GM23338 (cell line): ENCODE data around the gene TFF2. TPM values are rescaled to one million over a fixed set of nuclear protein-coding genes. Genes with fewer than 3 reads are reported as not detected.

ENCODE experiments used
- ATAC-seq: fragments of 200-7000 bp; cut with Tn5 transposase; 3 replicates; pipeline ENCODE4 v1.9.1; 2020
- DNase-seq: peaks from one replicate; pipeline ENCODE4 v3.0.0-alpha.2; 2015; ENCODE audit warnings: low spot score
- H2AFZ ChIP-seq: fragments of 200-600 bp; sonication (generic); 2 replicates; pipeline ENCODE4 v1.8.0; 2016; ENCODE audit warnings: antibody characterized with exemption, mild to moderate bottlenecking, moderate library complexity
- H3F3A ChIP-seq: fragments of 200-600 bp; sonication (generic); replicated peaks from 2 replicates; pipeline ENCODE4 v1.8.0; 2017; ENCODE audit warnings: antibody characterized with exemption, mixed run types, low read depth
- H3K27ac ChIP-seq: fragments of 200-600 bp; sonication (generic); 2 replicates; pipeline ENCODE4 v1.6.1; 2016; ENCODE audit warnings: low read depth
- H3K27me3 ChIP-seq: fragments of 200-600 bp; sonication (generic); 2 replicates; pipeline ENCODE4 v1.8.0; 2016; ENCODE audit warnings: mild to moderate bottlenecking, mixed run types, moderate library complexity; ENCODE audit not compliant: insufficient read depth
- H3K36me3 ChIP-seq: fragments of 200-600 bp; sonication (generic); 2 replicates; pipeline ENCODE4 v1.8.0; 2016; ENCODE audit warnings: mild to moderate bottlenecking; ENCODE audit not compliant: insufficient read depth
- H3K4me1 ChIP-seq: fragments of 200-600 bp; sonication (generic); 2 replicates; pipeline ENCODE4 v1.8.0; 2016; ENCODE audit warnings: mild to moderate bottlenecking, moderate library complexity; ENCODE audit not compliant: insufficient read depth
- H3K4me2 ChIP-seq: fragments of 200-600 bp; sonication (generic); 2 replicates; pipeline ENCODE4 v1.7.1; 2017; ENCODE audit warnings: mixed run types
- H3K4me3 ChIP-seq: fragments of 200-600 bp; sonication (generic); 2 replicates; pipeline ENCODE4 v1.6.1; 2016; ENCODE audit warnings: mixed run types
- H3K79me2 ChIP-seq: fragments of 200-600 bp; sonication (generic); replicated peaks from 2 replicates; pipeline ENCODE4 v1.8.0; 2017; ENCODE audit warnings: mild to moderate bottlenecking; ENCODE audit not compliant: insufficient read depth
- H3K9me2 ChIP-seq: fragments of 200-600 bp; sonication (generic); 2 replicates; pipeline ENCODE4 v1.8.0; 2017; ENCODE audit not compliant: insufficient read depth
- H4K20me1 ChIP-seq: fragments of 200-600 bp; sonication (generic); replicated peaks from 2 replicates; pipeline ENCODE4 v1.8.0; 2017; ENCODE audit warnings: mild to moderate bottlenecking; ENCODE audit not compliant: insufficient read depth
- H3K27ac Mint-ChIP-seq: 2 replicates; pipeline ENCODE4 v1.8.0; 2020; ENCODE audit warnings: inconsistent platforms, mild to moderate bottlenecking, moderate library complexity, mixed read lengths
- H3K27me3 Mint-ChIP-seq: 3 replicates; pipeline ENCODE4 v1.8.0; 2022; ENCODE audit warnings: low read depth, mild to moderate bottlenecking, moderate library complexity, mixed read lengths, inconsistent platforms; ENCODE audit not compliant: insufficient read depth, poor library complexity
- H3K36me3 Mint-ChIP-seq: 3 replicates; pipeline ENCODE4 v1.8.0; 2021; ENCODE audit warnings: low read depth, mild to moderate bottlenecking, inconsistent platforms, moderate library complexity, mixed read lengths
- H3K4me1 Mint-ChIP-seq: 3 replicates; pipeline ENCODE4 v1.8.0; 2020; ENCODE audit warnings: mild to moderate bottlenecking, inconsistent platforms, mixed read lengths
- H3K4me3 Mint-ChIP-seq: 3 replicates; pipeline ENCODE4 v1.8.0; 2021; ENCODE audit warnings: moderate library complexity, mild to moderate bottlenecking, inconsistent platforms, mixed read lengths
- H3K9me3 Mint-ChIP-seq: 3 replicates; pipeline ENCODE4 v1.8.0; 2020; ENCODE audit warnings: moderate library complexity, mild to moderate bottlenecking, inconsistent platforms, mixed read lengths
- ETS1 ChIP-seq: IDR thresholded peaks from 2 replicates; pipeline ENCODE4 v1.6.1; 2016; ENCODE audit warnings: antibody characterized with exemption
- EZH2 ChIP-seq: fragments of 200-600 bp; sonication (generic); IDR thresholded peaks from one replicate; pipeline ENCODE4 v1.8.0; 2017; ENCODE audit warnings: antibody characterized with exemption, mild to moderate bottlenecking, low read depth; ENCODE audit not compliant: unreplicated experiment
- NANOG ChIP-seq: IDR thresholded peaks from 2 replicates; pipeline ENCODE4 v1.6.1; 2016; ENCODE audit warnings: antibody characterized with exemption, borderline replicate concordance
- ZNF114 ChIP-seq: fragments of 250-450 bp; sonication (Bioruptor Pico); IDR thresholded peaks from 2 replicates; pipeline ENCODE4 v1.5.0; 2020; ENCODE audit warnings: mild to moderate bottlenecking, moderate library complexity
- ZNF331 ChIP-seq: fragments of 250-450 bp; sonication (Bioruptor Pico); IDR thresholded peaks from 2 replicates; pipeline ENCODE4 v1.5.0; 2020; ENCODE audit warnings: low read depth, mild to moderate bottlenecking, moderate library complexity
- ZNF462 ChIP-seq: fragments of 250-450 bp; sonication (Bioruptor Pico); IDR thresholded peaks from 2 replicates; pipeline ENCODE4 v1.5.0; 2020; ENCODE audit warnings: mild to moderate bottlenecking, moderate library complexity
- polyA plus RNA-seq: library from polyadenylated mRNA; unstranded; fragments of >200 nt; fragmentation: Nextera tagmentation; extraction: Ambion mirVana; gene quantifications from 2 replicates; pipeline ENCODE4 v1.2.1, GENCODE V29; 2016
- total RNA-seq: library from RNA; depleted of rRNA; stranded (reverse); fragments of >200 nt; shearing (Covaris generic); gene quantifications from 2 replicates; pipeline ENCODE4 v1.2.3, GENCODE V29; 2014
- TF ChIP-seq, protein P1 (sequence below): IDR thresholded peaks from one replicate; pipeline ENCODE4 v1.6.1; 2018; ENCODE audit warnings: antibody characterized with exemption; ENCODE audit not compliant: unreplicated experiment

Gene TFF2
- total and polyA plus RNA-seq, 2 experiments from 2014 or later = not detected

DNA sequence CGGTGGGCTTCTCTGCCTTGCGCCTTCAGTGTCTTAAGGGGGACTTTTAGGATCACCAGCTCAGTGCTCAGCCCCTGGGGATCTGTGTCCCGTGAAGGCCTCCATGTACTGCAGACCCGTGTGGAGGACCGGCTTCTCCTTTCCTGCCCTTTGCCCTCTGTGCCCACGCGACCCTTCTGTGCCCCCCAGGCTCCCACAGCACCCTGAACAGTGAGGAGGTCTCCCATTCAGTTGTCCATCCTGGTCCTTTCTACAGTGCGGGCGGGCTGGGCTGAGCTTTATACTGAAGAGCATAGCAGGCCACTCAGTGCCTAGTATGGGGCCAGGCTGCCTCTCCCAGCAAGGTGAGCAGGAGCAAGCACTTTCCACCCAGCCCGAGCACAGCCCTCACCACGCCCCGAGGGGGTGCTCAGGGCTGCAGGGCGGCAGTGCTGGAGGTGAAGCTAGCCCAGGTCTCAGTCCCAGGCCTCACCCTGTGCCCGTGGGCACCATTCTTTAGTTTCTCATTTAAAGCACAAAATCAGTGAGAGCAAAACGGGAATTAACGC is 23.2 kb upstream of the TFF2 start:
- H3K9me3 Mint-ChIP-seq = no peaks in the 10 kb centered on the region
- Histone ChIP-seq H3K9me2 (no peaks in the 10 kb centered on the region), H3K27ac (no peak overlapping the region), H3K27me3 (no peaks in the 10 kb centered on the region), H3K4me1 (no peaks in the 10 kb centered on the region), H4K20me1 (no peaks in the 10 kb centered on the region), H3K4me2 (no peak overlapping the region), H3K36me3 (no peaks in the 10 kb centered on the region), H3K4me3 (no peak overlapping the region), H2AFZ (0 out of 2 replicates have a peak overlapping the region, but pooled peaks have one; percentile 47), H3K79me2 (no peaks in the 10 kb centered on the region), H3F3A (no peaks in the 10 kb centered on the region)
- H3K4me3 Mint-ChIP-seq = no peak overlapping the region
- H3K4me1 Mint-ChIP-seq = peaks cover 2% of the 10 kb centered on the region; the same call in 2 of the 3 replicates
- no peak overlapping the region for H3K27ac Mint-ChIP-seq
- no peak for DNase-seq
- H3K27me3 Mint-ChIP-seq = peaks cover 3% of the 10 kb centered on the region
- ATAC-seq = no peak
- no peaks in the 10 kb centered on the region for H3K36me3 Mint-ChIP-seq
- TF ChIP-seq, protein P1, sequence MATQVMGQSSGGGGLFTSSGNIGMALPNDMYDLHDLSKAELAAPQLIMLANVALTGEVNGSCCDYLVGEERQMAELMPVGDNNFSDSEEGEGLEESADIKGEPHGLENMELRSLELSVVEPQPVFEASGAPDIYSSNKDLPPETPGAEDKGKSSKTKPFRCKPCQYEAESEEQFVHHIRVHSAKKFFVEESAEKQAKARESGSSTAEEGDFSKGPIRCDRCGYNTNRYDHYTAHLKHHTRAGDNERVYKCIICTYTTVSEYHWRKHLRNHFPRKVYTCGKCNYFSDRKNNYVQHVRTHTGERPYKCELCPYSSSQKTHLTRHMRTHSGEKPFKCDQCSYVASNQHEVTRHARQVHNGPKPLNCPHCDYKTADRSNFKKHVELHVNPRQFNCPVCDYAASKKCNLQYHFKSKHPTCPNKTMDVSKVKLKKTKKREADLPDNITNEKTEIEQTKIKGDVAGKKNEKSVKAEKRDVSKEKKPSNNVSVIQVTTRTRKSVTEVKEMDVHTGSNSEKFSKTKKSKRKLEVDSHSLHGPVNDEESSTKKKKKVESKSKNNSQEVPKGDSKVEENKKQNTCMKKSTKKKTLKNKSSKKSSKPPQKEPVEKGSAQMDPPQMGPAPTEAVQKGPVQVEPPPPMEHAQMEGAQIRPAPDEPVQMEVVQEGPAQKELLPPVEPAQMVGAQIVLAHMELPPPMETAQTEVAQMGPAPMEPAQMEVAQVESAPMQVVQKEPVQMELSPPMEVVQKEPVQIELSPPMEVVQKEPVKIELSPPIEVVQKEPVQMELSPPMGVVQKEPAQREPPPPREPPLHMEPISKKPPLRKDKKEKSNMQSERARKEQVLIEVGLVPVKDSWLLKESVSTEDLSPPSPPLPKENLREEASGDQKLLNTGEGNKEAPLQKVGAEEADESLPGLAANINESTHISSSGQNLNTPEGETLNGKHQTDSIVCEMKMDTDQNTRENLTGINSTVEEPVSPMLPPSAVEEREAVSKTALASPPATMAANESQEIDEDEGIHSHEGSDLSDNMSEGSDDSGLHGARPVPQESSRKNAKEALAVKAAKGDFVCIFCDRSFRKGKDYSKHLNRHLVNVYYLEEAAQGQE = no peak
- no peak for TF ChIP-seq NANOG
- no peak for TF ChIP-seq ETS1
- no peak for TF ChIP-seq ZNF462 (CRISPR knock-in tag)
- TF ChIP-seq ZNF331 (CRISPR knock-in tag) = no peak
- TF ChIP-seq EZH2 = no peak
- no peak for TF ChIP-seq ZNF114 (CRISPR knock-in tag)
